GM21515 (cell line): ENCODE measurements around the gene LMBR1L.

Source experiments
- ATAC-seq: cut with Tn5 transposase; IDR thresholded peaks from one replicate; pipeline ENCODE4 v1.9.1; 2021; ENCODE audit not compliant: unreplicated experiment

The LMBR1L gene

GRCh38 chr12:49054524-49054923 lies 56.1 kb downstream of the LMBR1L start:
- ATAC-seq, result no peak

DNA sequence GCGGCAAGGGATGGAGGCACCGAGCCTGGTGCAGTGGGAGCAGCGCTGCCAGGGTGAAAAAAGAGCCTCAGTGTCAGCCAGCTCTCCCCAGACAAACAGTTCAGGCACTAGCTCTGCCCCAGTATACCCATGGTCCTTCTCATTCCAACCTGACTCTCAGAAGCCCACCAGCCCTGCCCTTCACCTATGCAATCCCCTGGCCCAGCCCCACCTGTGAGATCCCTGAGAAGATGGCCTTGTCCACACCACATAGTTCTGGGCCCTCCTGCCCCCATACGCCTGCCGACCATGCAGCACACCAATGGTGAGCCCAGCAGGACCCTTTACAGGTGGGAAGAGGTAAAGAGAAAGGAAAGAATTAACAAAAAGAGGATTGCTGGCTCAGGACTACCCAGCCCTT lies 56.6 kb downstream of the LMBR1L start:
- no peak for ATAC-seq

DNA sequence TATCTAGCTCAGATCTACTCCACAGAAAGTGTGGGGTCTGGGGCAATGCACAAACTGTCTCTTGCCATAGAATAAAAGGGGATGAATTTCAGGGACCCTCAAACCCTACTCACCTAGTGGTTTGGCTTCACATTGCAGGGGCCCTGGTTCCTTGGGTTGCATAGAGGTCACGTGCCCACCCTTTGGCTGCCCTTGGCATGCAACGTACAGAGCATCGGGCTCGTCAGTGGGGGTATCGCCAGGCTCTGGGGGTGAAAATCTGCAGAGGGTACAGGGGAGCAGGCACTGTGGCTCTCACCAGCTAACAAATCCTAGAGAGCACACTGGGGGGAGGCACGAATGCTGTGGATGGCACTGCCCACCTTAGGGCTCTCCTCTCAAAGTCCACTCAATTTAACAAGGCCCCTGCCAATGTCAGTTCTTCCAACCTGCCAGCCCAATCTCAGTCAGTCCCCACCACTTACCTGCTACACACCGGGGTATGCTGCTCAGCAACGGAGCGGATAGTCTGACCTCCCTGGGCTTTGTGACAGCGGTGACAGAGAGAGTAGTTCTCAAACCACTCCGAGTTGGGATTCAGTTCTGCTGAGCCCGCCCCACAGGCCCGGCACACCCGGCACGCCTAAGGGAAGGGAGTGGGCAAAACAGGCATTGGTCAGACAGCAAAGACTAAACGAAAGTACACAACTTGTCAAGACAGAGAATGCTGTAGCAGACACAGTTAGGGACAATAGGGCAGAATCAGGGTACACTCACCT lies 58.0 kb downstream of the LMBR1L start:
- no peak for ATAC-seq

DNA sequence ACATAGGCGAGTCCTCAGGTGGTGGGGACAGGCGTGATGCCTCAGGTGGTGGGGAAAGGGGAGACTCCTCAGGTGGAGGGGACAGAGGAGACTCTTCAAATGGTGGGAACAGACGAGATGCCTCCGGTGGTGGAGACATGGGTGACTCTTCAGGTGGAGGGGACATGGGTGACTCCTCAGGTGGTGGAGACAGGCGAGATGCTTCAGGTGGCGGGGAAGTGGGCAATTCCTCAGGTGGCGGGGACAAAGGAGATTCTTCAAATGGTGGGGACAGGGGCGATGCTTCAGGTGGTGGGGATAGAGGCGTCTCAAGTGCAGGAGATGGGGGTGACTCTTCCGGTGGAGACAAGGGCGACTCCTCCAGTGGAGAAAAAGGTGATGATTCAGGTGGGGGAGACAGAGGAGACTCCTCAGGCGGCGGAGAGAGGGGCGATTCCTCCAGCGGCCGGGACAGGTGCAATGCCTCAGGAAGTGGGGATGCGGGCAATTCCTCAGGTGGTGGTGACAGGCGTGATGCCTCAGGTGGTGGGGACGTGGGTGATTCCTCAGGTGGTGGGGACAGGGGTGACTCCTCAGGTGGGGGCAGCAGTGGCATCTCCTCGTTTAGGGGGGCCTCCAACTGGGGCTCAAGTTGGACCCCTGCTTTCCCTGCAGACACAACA lies 58.7 kb downstream of the LMBR1L start:
- ATAC-seq, result no peak

DNA sequence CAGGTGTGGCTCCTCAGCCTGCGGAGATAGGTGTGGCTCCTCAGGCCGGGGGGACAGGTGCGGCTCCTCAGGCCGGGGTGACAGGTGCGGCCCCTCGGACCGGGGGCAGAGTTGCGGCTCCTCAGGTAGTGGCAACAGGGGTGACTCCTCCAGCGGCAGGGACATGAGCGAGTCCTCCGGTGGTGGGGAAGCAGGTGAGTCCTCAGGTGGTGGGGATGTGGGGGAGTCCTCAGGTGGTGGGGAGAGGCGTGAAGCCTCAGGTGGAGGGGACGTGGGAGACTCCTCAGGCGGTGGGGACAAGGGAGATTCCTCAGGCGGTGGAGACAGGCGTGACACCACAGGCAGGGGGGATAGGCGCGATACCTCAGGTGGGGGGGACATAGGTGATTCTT lies 59.3 kb downstream of the LMBR1L start:
- ATAC-seq, result no peak

- no peak for ATAC-seq
Measured at GRCh38 chr12:49050507-49051372, 59.9 kb downstream of the LMBR1L start.

- no peak for ATAC-seq
Measured at GRCh38 chr12:49049566-49050224, 61.0 kb downstream of the LMBR1L start.

GRCh38 chr12:49048953-49049352 lies 61.7 kb downstream of the LMBR1L start:
- no peak for ATAC-seq
